ENCODE data around the gene ZDHHC6. TPM values are rescaled to one million over a fixed set of nuclear protein-coding genes. Genes with fewer than 3 reads are reported as not detected.

ZDHHC6 gene
- total and polyA plus RNA-seq, 4 donors, result 25.8 to 38.3 (median 30.1) TPM

DNA sequence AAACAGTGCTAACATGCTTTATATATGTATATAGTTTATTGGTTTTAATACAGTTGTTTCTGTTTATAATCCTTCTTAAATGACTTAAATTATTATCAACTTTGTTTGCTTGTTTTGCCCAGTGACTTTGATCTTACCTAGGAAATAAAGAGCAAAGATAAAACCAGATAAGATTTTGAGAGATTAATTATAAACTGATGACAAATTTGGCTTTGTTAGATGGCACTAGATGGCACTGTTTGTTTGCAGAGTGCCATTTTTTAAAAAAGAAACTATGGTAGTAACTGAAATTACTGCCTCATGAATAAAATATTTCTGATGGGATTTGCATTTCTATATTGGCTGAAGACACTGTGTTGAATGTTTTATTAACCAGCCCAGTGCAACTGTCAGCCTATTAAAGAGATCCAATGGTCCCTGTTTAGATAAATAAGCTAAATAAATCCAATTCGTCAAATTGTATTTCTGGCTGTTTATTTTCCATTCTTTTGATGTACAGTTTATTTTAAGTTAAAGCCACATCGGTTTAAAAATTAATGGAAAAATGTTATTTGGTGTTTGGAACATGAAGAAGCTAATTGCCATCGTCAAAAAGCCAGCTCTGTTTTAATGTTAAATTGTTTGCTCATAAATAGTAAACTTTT lies 29.0 kb upstream of the ZDHHC6 start:
- 69 to 77% methylated on average over 3 of the region's 3 CpGs for WGBS, 2 donors

GRCh38 chr10:112471878-112472487 lies 25.3 kb upstream of the ZDHHC6 start:
- peaks cover 0 to 9% (median 3%) of the 10 kb centered on the region in 5 donors for H3K4me1 ChIP-seq (ENCODE audit: control insufficient read depth in 5 of 5, insufficient read depth in 5 of 5, low read length in 5 of 5)
- peak overlapping the region in 1 of 2 donors; percentile 18 for H3K9ac ChIP-seq (ENCODE audit: insufficient read depth in 1 of 2, low read length in 2 of 2)
- 18 to 28% methylated on average over 4 of the region's 4 CpGs for WGBS, 2 donors
- peak; percentile 75 for ATAC-seq (ENCODE audit: insufficient read depth, low FRiP score)
- H3K36me3 ChIP-seq (ENCODE audit: control insufficient read depth in 4 of 4, insufficient read depth in 4 of 4, low read length in 4 of 4), result peaks cover 0 to 4% (median 0%) of the 10 kb centered on the region in 4 donors
- peak; percentile 37 for TF ChIP-seq CTCF (IDR thresholded peaks at IDR 0.05; ENCODE audit: control extremely low read depth, extremely low read depth)
- no peaks in the 10 kb centered on the region for H3K27me3 ChIP-seq (ENCODE audit: control insufficient read depth in 3 of 3, insufficient read depth in 3 of 3, low read length in 2 of 3)
- peak in 2 of 3 donors; percentile 69 to 75 for DNase-seq
- no peak overlapping the region for H3K4me3 ChIP-seq
- no peak overlapping the region for H3K27ac ChIP-seq (ENCODE audit: low read depth in 1 of 2, low read length in 1 of 2)
- no peaks in the 10 kb centered on the region for H3K9me3 ChIP-seq (ENCODE audit: control insufficient read depth in 4 of 4, insufficient read depth in 3 of 4, low read length in 3 of 4)

More for the DNA sequence above, 29.0 kb upstream of the ZDHHC6 start:
- DNase-seq, result peak in 2 of 3 donors; percentile 71 to 75
- no peak for TF ChIP-seq CTCF (IDR thresholded peaks at IDR 0.05; ENCODE audit: control extremely low read depth, extremely low read depth)
- peaks cover 0 to 9% (median 3%) of the 10 kb centered on the region in 5 donors for H3K4me1 ChIP-seq (ENCODE audit: control insufficient read depth in 5 of 5, insufficient read depth in 5 of 5, low read length in 5 of 5)
- H3K36me3 ChIP-seq (ENCODE audit: control insufficient read depth in 4 of 4, insufficient read depth in 4 of 4, low read length in 4 of 4), result no peaks in the 10 kb centered on the region
- no peak overlapping the region for H3K9ac ChIP-seq (ENCODE audit: insufficient read depth in 1 of 2, low read length in 2 of 2)
- no peak overlapping the region for H3K4me3 ChIP-seq
- H3K27me3 ChIP-seq (ENCODE audit: control insufficient read depth in 3 of 3, insufficient read depth in 3 of 3, low read length in 2 of 3), result no peaks in the 10 kb centered on the region
- ATAC-seq (ENCODE audit: insufficient read depth, low FRiP score), result no peak
- H3K9me3 ChIP-seq (ENCODE audit: control insufficient read depth in 4 of 4, insufficient read depth in 3 of 4, low read length in 3 of 4), result no peaks in the 10 kb centered on the region
- no peak overlapping the region for H3K27ac ChIP-seq (ENCODE audit: low read depth in 1 of 2, low read length in 1 of 2)

DNA sequence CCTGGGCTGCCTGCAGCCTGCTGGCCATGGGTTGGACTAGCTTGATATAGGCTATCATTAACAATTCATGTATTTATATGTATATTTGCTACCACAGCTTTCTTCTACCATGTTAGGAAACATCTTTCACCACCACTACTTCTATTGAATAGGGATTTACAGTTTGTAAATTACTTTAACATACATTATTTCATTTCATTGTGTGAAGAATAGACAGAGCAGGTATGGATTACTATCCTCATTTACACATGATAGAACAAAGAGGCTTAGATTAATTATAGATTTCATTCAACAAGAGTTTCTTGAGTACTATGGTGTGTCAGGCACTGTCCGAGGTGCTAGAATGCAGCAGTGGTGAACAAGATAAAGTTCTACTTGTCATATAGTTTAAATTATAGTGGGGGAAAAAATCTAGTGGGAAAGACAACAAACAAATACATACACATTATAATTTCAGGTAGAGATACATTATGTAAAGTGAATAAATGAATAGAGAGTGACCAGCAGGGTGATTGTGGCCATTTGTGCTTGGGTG lies 20.9 kb upstream of the ZDHHC6 start:
- Histone ChIP-seq H3K27me3 (ENCODE audit: control insufficient read depth in 3 of 3, insufficient read depth in 3 of 3, low read length in 2 of 3) (no peaks in the 10 kb centered on the region), H3K9ac (ENCODE audit: insufficient read depth in 1 of 2, low read length in 2 of 2) (no peak overlapping the region), H3K9me3 (ENCODE audit: control insufficient read depth in 4 of 4, insufficient read depth in 3 of 4, low read length in 3 of 4) (no peaks in the 10 kb centered on the region), H3K4me3 (no peak overlapping the region), H3K27ac (ENCODE audit: low read depth in 1 of 2, low read length in 1 of 2) (no peak overlapping the region), H3K4me1 (ENCODE audit: control insufficient read depth in 5 of 5, insufficient read depth in 5 of 5, low read length in 5 of 5) (peaks cover 0 to 3% (median 0%) of the 10 kb centered on the region in 5 donors), H3K36me3 (ENCODE audit: control insufficient read depth in 4 of 4, insufficient read depth in 4 of 4, low read length in 4 of 4) (peaks cover 3 to 16% (median 9%) of the 10 kb centered on the region in 4 donors)
- no peak for TF ChIP-seq CTCF (IDR thresholded peaks at IDR 0.05; ENCODE audit: control extremely low read depth, extremely low read depth)
- DNase-seq, result no peak
- ATAC-seq (ENCODE audit: insufficient read depth, low FRiP score), result no peak
- WGBS, 2 donors, result 95 to 97% methylated on average over 1 of the region's 1 CpG
